Measurements from ENCODE around the gene TEF. TPM values are rescaled to one million over a fixed set of nuclear protein-coding genes. Genes with fewer than 3 reads are reported as not detected.

Gene TEF
- total RNA-seq, 1 donor from 2014 or later: 11.4 TPM

DNA sequence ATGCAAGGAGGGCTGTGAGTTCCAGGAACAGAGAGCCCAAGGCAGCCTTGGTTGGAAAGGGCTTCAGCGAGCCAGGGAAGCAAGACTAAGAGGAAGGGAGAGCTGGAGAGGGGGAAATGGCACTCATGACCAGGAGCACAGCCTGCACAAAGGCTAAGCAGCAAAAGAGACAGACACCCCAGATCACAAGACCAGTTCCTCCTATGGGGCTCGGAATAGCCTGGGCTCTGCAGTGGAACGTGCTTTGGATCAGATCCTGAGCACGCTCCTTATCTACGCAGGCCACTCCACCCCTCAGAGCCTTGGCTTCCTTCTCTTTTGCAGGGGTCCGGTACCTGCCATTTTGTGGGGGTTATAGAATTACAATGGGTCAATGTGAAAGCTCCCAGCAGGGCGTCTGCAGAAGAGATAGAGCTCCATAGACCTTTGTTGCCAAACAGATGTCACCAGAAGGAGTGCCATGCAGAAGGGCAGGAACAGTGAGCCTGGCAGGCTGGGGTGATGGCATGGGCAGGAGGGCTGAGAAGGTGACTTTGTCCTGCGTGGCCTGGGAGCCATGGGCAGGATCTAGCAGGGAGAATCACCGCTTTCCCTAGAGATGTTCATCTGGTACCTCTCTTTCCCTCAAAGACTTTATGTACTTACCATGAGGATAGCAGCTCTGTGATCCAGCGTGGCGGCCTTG is 46.6 kb upstream of the TEF start:
- Mint-ChIP-seq H3K4me3 (ENCODE audit: low read depth) (no peak overlapping the region), H3K36me3 (ENCODE audit: insufficient read depth) (peaks cover 8% of the 10 kb centered on the region), H3K27me3 (no peaks in the 10 kb centered on the region), H3K27ac (no peak overlapping the region), H3K9me3 (ENCODE audit: low read depth) (no peaks in the 10 kb centered on the region), H3K4me1 (ENCODE audit: low read depth) (no peaks in the 10 kb centered on the region)
- no peak for DNase-seq (ENCODE audit: low spot score, unreplicated experiment)
- TF ChIP-seq, protein P1, sequence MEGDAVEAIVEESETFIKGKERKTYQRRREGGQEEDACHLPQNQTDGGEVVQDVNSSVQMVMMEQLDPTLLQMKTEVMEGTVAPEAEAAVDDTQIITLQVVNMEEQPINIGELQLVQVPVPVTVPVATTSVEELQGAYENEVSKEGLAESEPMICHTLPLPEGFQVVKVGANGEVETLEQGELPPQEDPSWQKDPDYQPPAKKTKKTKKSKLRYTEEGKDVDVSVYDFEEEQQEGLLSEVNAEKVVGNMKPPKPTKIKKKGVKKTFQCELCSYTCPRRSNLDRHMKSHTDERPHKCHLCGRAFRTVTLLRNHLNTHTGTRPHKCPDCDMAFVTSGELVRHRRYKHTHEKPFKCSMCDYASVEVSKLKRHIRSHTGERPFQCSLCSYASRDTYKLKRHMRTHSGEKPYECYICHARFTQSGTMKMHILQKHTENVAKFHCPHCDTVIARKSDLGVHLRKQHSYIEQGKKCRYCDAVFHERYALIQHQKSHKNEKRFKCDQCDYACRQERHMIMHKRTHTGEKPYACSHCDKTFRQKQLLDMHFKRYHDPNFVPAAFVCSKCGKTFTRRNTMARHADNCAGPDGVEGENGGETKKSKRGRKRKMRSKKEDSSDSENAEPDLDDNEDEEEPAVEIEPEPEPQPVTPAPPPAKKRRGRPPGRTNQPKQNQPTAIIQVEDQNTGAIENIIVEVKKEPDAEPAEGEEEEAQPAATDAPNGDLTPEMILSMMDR (IDR thresholded peaks at IDR 0.05; ENCODE audit: unreplicated experiment): no peak

GRCh38 chr22:41338614-41339212 is 43.0 kb upstream of the TEF start:
- TF ChIP-seq, protein P1 (IDR thresholded peaks at IDR 0.05; ENCODE audit: unreplicated experiment): no peak
- Mint-ChIP-seq H3K27me3 (no peaks in the 10 kb centered on the region), H3K36me3 (ENCODE audit: insufficient read depth) (peaks cover 2% of the 10 kb centered on the region), H3K4me3 (ENCODE audit: low read depth) (no peak overlapping the region), H3K4me1 (ENCODE audit: low read depth) (no peaks in the 10 kb centered on the region), H3K9me3 (ENCODE audit: low read depth) (no peaks in the 10 kb centered on the region), H3K27ac (peak overlapping the region; percentile 71)
- no peak for DNase-seq (ENCODE audit: low spot score, unreplicated experiment)

DNA sequence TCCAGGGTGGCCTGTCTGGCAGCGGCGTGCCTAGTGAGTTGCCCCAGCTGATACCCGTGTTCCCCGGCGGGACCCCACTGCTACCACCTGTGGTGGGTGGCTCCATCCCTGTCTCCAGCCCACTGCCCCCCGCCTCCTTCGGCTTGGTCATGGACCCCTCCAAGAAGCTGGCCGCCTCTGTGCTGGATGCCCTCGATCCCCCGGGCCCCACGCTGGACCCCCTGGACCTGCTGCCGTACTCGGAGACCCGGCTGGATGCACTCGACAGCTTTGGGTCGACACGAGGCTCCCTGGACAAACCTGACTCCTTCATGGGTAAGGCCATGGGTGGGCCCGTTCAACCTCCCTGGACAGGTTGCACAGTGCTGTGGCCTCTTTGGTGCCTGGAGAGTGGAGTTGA is 41.9 kb upstream of the TEF start:
- no peak for DNase-seq (ENCODE audit: low spot score, unreplicated experiment)
- Mint-ChIP-seq H3K4me3 (ENCODE audit: low read depth) (no peak overlapping the region), H3K27ac (no peak overlapping the region), H3K9me3 (ENCODE audit: low read depth) (no peaks in the 10 kb centered on the region), H3K27me3 (no peaks in the 10 kb centered on the region), H3K4me1 (ENCODE audit: low read depth) (no peaks in the 10 kb centered on the region), H3K36me3 (ENCODE audit: insufficient read depth) (peaks cover 6% of the 10 kb centered on the region)
- TF ChIP-seq, protein P1 (IDR thresholded peaks at IDR 0.05; ENCODE audit: unreplicated experiment): no peak

DNA sequence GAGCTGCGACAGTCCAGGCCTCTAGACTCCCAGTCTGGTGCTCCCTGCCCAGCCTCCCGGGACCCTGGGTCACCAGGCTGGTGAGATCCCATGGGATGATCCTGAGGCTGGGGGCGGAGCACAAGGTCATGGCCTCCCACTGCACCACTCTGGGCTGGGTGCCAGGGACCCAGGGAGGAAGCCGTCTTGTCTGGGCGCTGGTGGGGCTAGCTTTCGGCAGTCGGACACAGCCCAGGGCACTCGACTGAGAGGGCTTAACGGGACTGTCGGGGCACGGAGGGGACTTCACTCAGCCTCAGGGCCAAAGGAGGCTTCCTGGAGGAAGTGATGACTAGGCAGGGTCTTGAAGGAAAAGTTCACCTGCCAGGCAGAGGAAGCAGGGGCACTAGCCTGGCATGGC is 41.4 kb upstream of the TEF start:
- H3K4me1 Mint-ChIP-seq (ENCODE audit: low read depth): no peaks in the 10 kb centered on the region
- peak overlapping the region; percentile 7 for H3K27ac Mint-ChIP-seq
- DNase-seq (ENCODE audit: low spot score, unreplicated experiment): no peak
- no peaks in the 10 kb centered on the region for H3K9me3 Mint-ChIP-seq (ENCODE audit: low read depth)
- TF ChIP-seq, protein P1 (IDR thresholded peaks at IDR 0.05; ENCODE audit: unreplicated experiment): no peak
- H3K4me3 Mint-ChIP-seq (ENCODE audit: low read depth): no peak overlapping the region
- no peaks in the 10 kb centered on the region for H3K27me3 Mint-ChIP-seq
- H3K36me3 Mint-ChIP-seq (ENCODE audit: insufficient read depth): peaks cover 6% of the 10 kb centered on the region

DNA sequence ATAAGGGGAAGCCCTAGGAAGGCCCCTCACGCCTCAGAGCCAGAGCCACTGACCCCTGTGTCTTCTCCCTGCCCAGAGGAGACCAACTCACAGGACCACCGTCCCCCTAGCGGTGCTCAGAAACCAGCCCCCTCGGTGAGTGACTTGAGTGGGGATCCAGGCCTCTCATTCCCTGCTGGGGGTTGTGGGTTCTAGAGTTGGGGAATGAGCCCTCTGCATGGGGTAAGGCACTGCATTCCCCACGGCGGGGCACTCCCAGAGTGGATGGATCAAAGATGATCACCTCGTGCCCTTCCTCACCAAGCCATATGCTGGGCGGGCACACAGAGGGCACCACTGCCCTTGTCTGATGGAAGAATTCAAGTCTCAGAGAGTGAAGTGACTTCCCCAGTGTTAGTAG is 40.7 kb upstream of the TEF start:
- Mint-ChIP-seq H3K27ac (no peak overlapping the region), H3K4me1 (ENCODE audit: low read depth) (no peaks in the 10 kb centered on the region), H3K27me3 (no peaks in the 10 kb centered on the region), H3K4me3 (ENCODE audit: low read depth) (no peak overlapping the region), H3K36me3 (ENCODE audit: insufficient read depth) (peaks cover 6% of the 10 kb centered on the region), H3K9me3 (ENCODE audit: low read depth) (no peaks in the 10 kb centered on the region)
- DNase-seq (ENCODE audit: low spot score, unreplicated experiment): no peak
- TF ChIP-seq, protein P1 (IDR thresholded peaks at IDR 0.05; ENCODE audit: unreplicated experiment): no peak
